K562 (cell line): ENCODE measurements around the gene EPGN. TPM values are rescaled to one million over a fixed set of nuclear protein-coding genes. Genes with fewer than 3 reads are reported as not detected.
A peak's percentile ranks its signal among the peaks of the same experiment; 100 is the strongest.

ENCODE experiments used
- ATAC-seq: fragments of 200-7000 bp; cut with Tn5 transposase; 3 replicates; pipeline ENCODE4 v1.9.1; 2020; ENCODE audit warnings: moderate library complexity
- BruUV-seq: library from RNA; stranded (reverse); fragments of 400-500 nt; replicated peaks from 2 replicates; lab custom pipeline; 2021; lab: Mats Ljungman, UMichigan
- CTCF ChIA-PET: fragments of 300-600 bp; formaldehyde crosslinking; extraction: SDS; loops from one replicate; lab custom pipeline; 2021; ENCODE audit warnings: low intra/inter-chr PET ratio; lab: Yijun Ruan, JAX
- POLR2A ChIA-PET: fragments of 300-600, 350-650 bp; sonication (Branson Sonifier 250); formaldehyde crosslinking; extraction: SDS; loops from one replicate; lab custom pipeline; 2021; ENCODE audit warnings: antibody characterized with exemption, inconsistent platforms; lab: Yijun Ruan, JAX
- DNase-seq, 4 experiments: peaks; one replicate each; pipeline versions ENCODE4 v3.0.0 to v3.0.0-alpha.2; 2011 to 2018; ENCODE audit warnings: low spot score in 3 of 4, mixed read lengths in 3 of 4; ENCODE audit errors: extremely low read depth in 1 of 4
- FAIRE-seq: peaks from 2 replicates; lab custom pipeline; 2011; peaks lifted over from hg19 to GRCh38; lab: Jason Lieb, UNC
- H2AFZ ChIP-seq: 2 replicates; pipeline ENCODE4 v1.6.0; 2011; ENCODE audit warnings: low read depth, low read length, control low read depth, inconsistent platforms
- H3K27ac ChIP-seq: fragments of 200-600 bp; 3 replicates; pipeline ENCODE4 v1.8.0; 2011; ENCODE audit warnings: low read depth, mild to moderate bottlenecking, control low read depth, inconsistent platforms, low read length, moderate library complexity, mixed read lengths; ENCODE audit errors: extremely low read depth
- H3K27me3 ChIP-seq, 2 experiments: fragments of 300-600 bp in 1 of 2; 2 replicates in 1 of 2; 3 replicates in 1 of 2; pipeline versions ENCODE4 v1.6.0 to v1.8.0; 2011; ENCODE audit warnings: inconsistent platforms in 2 of 2, low read length in 2 of 2, mild to moderate bottlenecking in 1 of 2, mixed read lengths in 1 of 2, moderate library complexity in 1 of 2; ENCODE audit not compliant: control insufficient read depth in 2 of 2, insufficient read depth in 2 of 2
- H3K36me3 ChIP-seq: fragments of 300-600 bp; 3 replicates; pipeline ENCODE4 v1.8.0; 2011; ENCODE audit warnings: mild to moderate bottlenecking, low read length, inconsistent platforms; ENCODE audit not compliant: control insufficient read depth, insufficient read depth
- H3K4me1 ChIP-seq, 2 experiments: fragments of 200-600 bp in 1 of 2; replicated peaks in 1 of 2; 2 replicates in 1 of 2; 3 replicates in 1 of 2; pipeline versions ENCODE4 v1.5.1 to v1.8.0; 2011; ENCODE audit warnings: inconsistent platforms in 2 of 2, low read length in 2 of 2, mild to moderate bottlenecking in 1 of 2, mixed read lengths in 1 of 2, moderate library complexity in 1 of 2; ENCODE audit not compliant: control insufficient read depth in 2 of 2, insufficient read depth in 2 of 2
- H3K4me2 ChIP-seq: 2 replicates; pipeline ENCODE4 v1.6.1; 2011; ENCODE audit warnings: low read length, control low read depth, inconsistent platforms, mixed read lengths; ENCODE audit not compliant: insufficient read depth
- H3K4me3 ChIP-seq: fragments of 200-600 bp; sonication (generic), shearing (Covaris generic); 2 replicates; pipeline ENCODE4 v1.5.1; 2016; ENCODE audit warnings: control low read depth, inconsistent platforms
- H3K79me2 ChIP-seq: fragments of 200-600 bp; 3 replicates; pipeline ENCODE4 v1.8.0; 2011; ENCODE audit warnings: low read length, inconsistent platforms; ENCODE audit not compliant: control insufficient read depth, insufficient read depth
- H3K9ac ChIP-seq, 2 experiments: 2 replicates each; pipeline versions ENCODE4 v1.6.0 to v1.6.1; 2011; ENCODE audit warnings: low read depth in 2 of 2, low read length in 2 of 2, control low read depth in 1 of 2, inconsistent platforms in 1 of 2, mild to moderate bottlenecking in 1 of 2, mixed read lengths in 1 of 2; ENCODE audit not compliant: insufficient read depth in 1 of 2
- H3K9me1 ChIP-seq: one replicate; pipeline ENCODE4 v1.6.0; 2011; ENCODE audit warnings: inconsistent platforms, mild to moderate bottlenecking, low read length, moderate library complexity; ENCODE audit not compliant: control insufficient read depth, insufficient read depth
- H3K9me3 ChIP-seq: replicated peaks from 2 replicates; pipeline ENCODE4 v1.5.1; 2011; ENCODE audit warnings: low read depth, low read length, inconsistent platforms; ENCODE audit not compliant: control insufficient read depth, insufficient read depth
- H4K20me1 ChIP-seq: replicated peaks from 2 replicates; pipeline ENCODE4 v1.6.1; 2011; ENCODE audit warnings: low read length, inconsistent platforms, mixed read lengths; ENCODE audit not compliant: control insufficient read depth, insufficient read depth
- ILK ChIP-seq: fragments of 450-650 bp; IDR thresholded peaks from 2 replicates; pipeline ENCODE4 v1.6.1; 2016; ENCODE audit warnings: missing genetic modification characterization, low read depth, mild to moderate bottlenecking, missing compliant biosample characterization, moderate library complexity, borderline replicate concordance
- KDM1A ChIP-seq, 2 experiments: fragments of 450-650 bp; IDR thresholded peaks; 2 replicates each; pipeline ENCODE4 v1.6.1; 2016; ENCODE audit warnings: mild to moderate bottlenecking in 2 of 2
- SOX6 ChIP-seq: fragments of 450-650 bp; IDR thresholded peaks from 2 replicates; pipeline ENCODE4 v1.6.1; 2014; ENCODE audit warnings: mild to moderate bottlenecking
- ZBED1 ChIP-seq: IDR thresholded peaks from 2 replicates; pipeline ENCODE4 v1.6.1; 2014
- WGBS: fragments of 100-300 bp; shearing (Covaris generic); methylation state at CpG from one replicate; pipeline ENCODE4 v1.1.6; 2016; ENCODE audit warnings: low coverage, mixed read lengths; ENCODE audit not compliant: insufficient coverage; ENCODE audit errors: missing lambda C conversion rate; 5-methylcytosine and 5-hydroxymethylcytosine counted together
- in situ Hi-C: fragments of 300-500 bp; cut with MboI; formaldehyde crosslinking; loops from 4 replicates; pipeline ENCODE4 v1.15.0; 2018; ENCODE audit warnings: inconsistent platforms, mixed read lengths
- intact Hi-C: fragments of 100-400 bp; cut with micrococcal nuclease; formaldehyde crosslinking; loops from 2 replicates; pipeline ENCODE4 v1.14.2; 2022
- polyA plus RNA-seq, 8 experiments: library from polyadenylated mRNA; depleted of rRNA in 4 of 8; stranded (reverse) in 5 of 8; unstranded in 3 of 8; fragments of >200 nt; fragmentation: Nextera tagmentation in 2 of 8; fragmentation: Illumina TruSeq in 1 of 8; extraction: Ambion mirVana in 2 of 8; extraction: Trizol in 1 of 8; gene quantifications; 2 replicates each; pipeline versions ENCODE4 v1.2.1 to v1.2.3, GENCODE V29; 2011 to 2014; ENCODE audit warnings: inconsistent platforms in 1 of 8, missing spikeins in 1 of 8
- total RNA-seq, 7 experiments: library from RNA; depleted of rRNA in 6 of 7; stranded (reverse); fragments of >200 nt in 6 of 7; fragmentation: Illumina TruSeq in 2 of 7; extraction: Trizol in 2 of 7; gene quantifications; 2 replicates each; pipeline versions ENCODE4 v1.2.1 to v1.2.3, GENCODE V29; 2011 to 2021; ENCODE audit warnings: low replicate concordance in 1 of 7
- TF ChIP-seq, protein P1 (sequence below): sonication (generic); IDR thresholded peaks from 2 replicates; pipeline ENCODE4 v1.6.1; 2016

EPGN gene
- total and polyA plus RNA-seq, 9 of the 15 experiments (the other 6 are each of a cell fraction or from before 2014, with no cell fraction given), result 0.10 to 0.56 TPM; not detected in 7

DNA sequence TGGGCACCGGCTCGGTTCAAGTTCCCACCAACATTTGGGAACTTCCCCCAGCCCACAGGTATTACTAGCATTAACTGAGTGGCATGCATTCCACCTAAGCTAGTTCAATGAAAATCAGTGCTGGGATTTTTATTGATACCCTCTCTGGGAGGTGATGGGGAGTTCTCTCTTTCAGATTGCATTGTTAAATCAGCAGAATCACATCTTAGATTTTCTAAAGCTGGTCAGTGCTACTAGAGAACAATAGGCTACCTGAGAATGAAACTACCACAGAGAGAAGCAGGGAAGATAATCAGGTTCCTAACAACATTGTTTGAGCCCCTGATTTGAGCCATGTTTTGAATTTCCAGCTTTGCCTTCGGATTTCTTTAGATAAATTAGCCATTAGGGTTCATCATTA, 16.0 kb downstream of the EPGN start:
- TF ChIP-seq ILK (tag), result no peak
- peak; percentile 37 to 54; a peak in 1 of 4 replicates for TF ChIP-seq KDM1A (IDR thresholded peaks at IDR 0.05)
- TF ChIP-seq, protein P1, sequence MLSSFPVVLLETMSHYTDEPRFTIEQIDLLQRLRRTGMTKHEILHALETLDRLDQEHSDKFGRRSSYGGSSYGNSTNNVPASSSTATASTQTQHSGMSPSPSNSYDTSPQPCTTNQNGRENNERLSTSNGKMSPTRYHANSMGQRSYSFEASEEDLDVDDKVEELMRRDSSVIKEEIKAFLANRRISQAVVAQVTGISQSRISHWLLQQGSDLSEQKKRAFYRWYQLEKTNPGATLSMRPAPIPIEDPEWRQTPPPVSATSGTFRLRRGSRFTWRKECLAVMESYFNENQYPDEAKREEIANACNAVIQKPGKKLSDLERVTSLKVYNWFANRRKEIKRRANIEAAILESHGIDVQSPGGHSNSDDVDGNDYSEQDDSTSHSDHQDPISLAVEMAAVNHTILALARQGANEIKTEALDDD, result 0 out of 2 replicates have a peak, but pooled peaks have one; percentile 18
- TF ChIP-seq SOX6, result peak; percentile 24; the same call in 1 of the 2 replicates
- TF ChIP-seq ZBED1, result no peak
- H3K36me3 ChIP-seq, result peaks cover 13% of the 10 kb centered on the region; the same call in 2 of the 3 replicates
- H3K4me2 ChIP-seq, result peak overlapping the region; percentile 72
- CTCF ChIA-PET, result no interaction called here
- peaks cover 5 to 36% of the 10 kb centered on the region in 2 experiments for H3K4me1 ChIP-seq
- H3K9ac ChIP-seq, result peak overlapping the region in 1 of 2 experiments; percentile 39; a peak in 1 of 4 replicates
- no peak overlapping the region for H3K4me3 ChIP-seq
- BruUV-seq, result no TSS peak
- intact Hi-C loops, result no loop called here
- in situ Hi-C loops, result loop anchor here (5.0 kb wide), 1 partner anchor 348 kb away; no protein-coding TSS in a partner anchor
- no peaks in the 10 kb centered on the region for H3K27me3 ChIP-seq
- H2AFZ ChIP-seq, result no peak overlapping the region; the same call in 1 of the 2 replicates
- H3K9me3 ChIP-seq, result no peaks in the 10 kb centered on the region
- peak overlapping the region; percentile 14; the same call in 1 of the 3 replicates for H3K27ac ChIP-seq
- POLR2A ChIA-PET, result interaction anchor here (1.0 kb wide), 1 partner anchor 347 kb away, joined by 3 read pairs; no protein-coding TSS in a partner anchor
- H3K79me2 ChIP-seq, result peaks cover 99% of the 10 kb centered on the region
- ATAC-seq (peak; percentile 2; the same call in 2 of the 3 replicates), DNase-seq (no peak), FAIRE-seq (peak; percentile 61)
- no peaks in the 10 kb centered on the region for H4K20me1 ChIP-seq
- no peaks in the 10 kb centered on the region for H3K9me1 ChIP-seq
- 30% methylated on average over 3 of the region's 3 CpGs for WGBS
